Thymus (tissue), 14 donors: ENCODE data around the gene AGPAT3. TPM values are rescaled to one million over a fixed set of nuclear protein-coding genes. Genes with fewer than 3 reads are reported as not detected.

Experiments used
- DNase-seq, 9 donors: peaks; one replicate each; pipeline ENCODE4 v3.0.0-alpha.2; 2013; ENCODE audit warnings: low spot score in 9 of 9, low read depth in 6 of 9, missing footprints in 1 of 9
- H3K27ac ChIP-seq, 2 donors: one replicate each; pipeline ENCODE4 v1.5.1; 2013; ENCODE audit warnings: control low read depth in 1 of 2, low read depth in 1 of 2, low read length in 1 of 2, mild to moderate bottlenecking in 1 of 2, moderate library complexity in 1 of 2
- H3K27me3 ChIP-seq, 2 donors: one replicate each; pipeline ENCODE4 v1.5.1; 2013; ENCODE audit warnings: low read length in 1 of 2; ENCODE audit not compliant: control insufficient read depth in 2 of 2, insufficient read depth in 1 of 2
- H3K36me3 ChIP-seq, 2 donors: one replicate each; pipeline ENCODE4 v1.5.1; 2013; ENCODE audit warnings: low read length in 1 of 2, mild to moderate bottlenecking in 1 of 2, moderate library complexity in 1 of 2; ENCODE audit not compliant: control insufficient read depth in 2 of 2, insufficient read depth in 2 of 2
- H3K4me1 ChIP-seq, 2 donors: one replicate each; pipeline ENCODE4 v1.5.1; 2013; ENCODE audit warnings: low read length in 2 of 2; ENCODE audit not compliant: control insufficient read depth in 2 of 2, insufficient read depth in 2 of 2
- H3K4me3 ChIP-seq, 2 donors: one replicate each; pipeline ENCODE4 v1.5.1; 2013; ENCODE audit warnings: low read length in 2 of 2, control low read depth in 1 of 2, mild to moderate bottlenecking in 1 of 2
- H3K9me3 ChIP-seq, 2 donors: one replicate each; pipeline ENCODE4 v1.5.1; 2013; ENCODE audit warnings: low read length in 1 of 2, mild to moderate bottlenecking in 1 of 2; ENCODE audit not compliant: control insufficient read depth in 2 of 2, insufficient read depth in 1 of 2
- WGBS: extraction: QIAGEN DNeasy Blood & Tissue Kit; methylation state at CpG from one replicate; pipeline ENCODE4 v1.1.7; 2013; 5-methylcytosine and 5-hydroxymethylcytosine counted together
- long read RNA-seq, 10 donors: transcript quantifications; one replicate each; lab custom pipeline, GENCODE V29; 2026
- polyA plus RNA-seq: library from polyadenylated mRNA; stranded (reverse); fragments of 200-250 nt; gene quantifications from one replicate; pipeline ENCODE4 v1.2.3, GENCODE V29; 2013
- total RNA-seq: library from RNA; stranded (reverse); fragments of 120-200 nt; gene quantifications from one replicate; pipeline ENCODE4 v1.2.4, GENCODE V29; 2013
- donor health status: healthy.

The AGPAT3 gene
- total RNA-seq (19.8 TPM), polyA plus RNA-seq (16.2 TPM)
- long read RNA-seq, donor 1, full-length matches to known transcripts: 1 of 1 reads
- long read RNA-seq, donor 1, partial matches to known transcripts: 0 of 1 reads
- long read RNA-seq, donor 1, other reads (novel, unspliced or antisense): 0 of 1 reads
- long read RNA-seq, donor 2, full-length matches to known transcripts: 20 of 53 reads
- long read RNA-seq, donor 2, partial matches to known transcripts: 33 of 53 reads
- long read RNA-seq, donor 2, other reads (novel, unspliced or antisense): 0 of 53 reads
- long read RNA-seq, donor 3, full-length matches to known transcripts: 7 of 7 reads
- long read RNA-seq, donor 3, partial matches to known transcripts: 0 of 7 reads
- long read RNA-seq, donor 3, other reads (novel, unspliced or antisense): 0 of 7 reads
- long read RNA-seq, donor 4, full-length matches to known transcripts: 6 of 6 reads
- long read RNA-seq, donor 4, partial matches to known transcripts: 0 of 6 reads
- long read RNA-seq, donor 4, other reads (novel, unspliced or antisense): 0 of 6 reads
- long read RNA-seq, donor 5, full-length matches to known transcripts: 13 of 18 reads
- long read RNA-seq, donor 5, partial matches to known transcripts: 0 of 18 reads
- long read RNA-seq, donor 5, other reads (novel, unspliced or antisense): 5 of 18 reads
- long read RNA-seq, donor 6, full-length matches to known transcripts: 4 of 4 reads
- long read RNA-seq, donor 6, partial matches to known transcripts: 0 of 4 reads
- long read RNA-seq, donor 6, other reads (novel, unspliced or antisense): 0 of 4 reads
- long read RNA-seq, donor 7, full-length matches to known transcripts: 1 of 1 reads
- long read RNA-seq, donor 7, partial matches to known transcripts: 0 of 1 reads
- long read RNA-seq, donor 7, other reads (novel, unspliced or antisense): 0 of 1 reads
- long read RNA-seq, donor 8, full-length matches to known transcripts: 4 of 4 reads
- long read RNA-seq, donor 8, partial matches to known transcripts: 0 of 4 reads
- long read RNA-seq, donor 8, other reads (novel, unspliced or antisense): 0 of 4 reads
- long read RNA-seq, donor 9, full-length matches to known transcripts: 5 of 5 reads
- long read RNA-seq, donor 9, partial matches to known transcripts: 0 of 5 reads
- long read RNA-seq, donor 9, other reads (novel, unspliced or antisense): 0 of 5 reads
- long read RNA-seq, donor 10, full-length matches to known transcripts: 9 of 19 reads
- long read RNA-seq, donor 10, partial matches to known transcripts: 10 of 19 reads
- long read RNA-seq, donor 10, other reads (novel, unspliced or antisense): 0 of 19 reads

DNA sequence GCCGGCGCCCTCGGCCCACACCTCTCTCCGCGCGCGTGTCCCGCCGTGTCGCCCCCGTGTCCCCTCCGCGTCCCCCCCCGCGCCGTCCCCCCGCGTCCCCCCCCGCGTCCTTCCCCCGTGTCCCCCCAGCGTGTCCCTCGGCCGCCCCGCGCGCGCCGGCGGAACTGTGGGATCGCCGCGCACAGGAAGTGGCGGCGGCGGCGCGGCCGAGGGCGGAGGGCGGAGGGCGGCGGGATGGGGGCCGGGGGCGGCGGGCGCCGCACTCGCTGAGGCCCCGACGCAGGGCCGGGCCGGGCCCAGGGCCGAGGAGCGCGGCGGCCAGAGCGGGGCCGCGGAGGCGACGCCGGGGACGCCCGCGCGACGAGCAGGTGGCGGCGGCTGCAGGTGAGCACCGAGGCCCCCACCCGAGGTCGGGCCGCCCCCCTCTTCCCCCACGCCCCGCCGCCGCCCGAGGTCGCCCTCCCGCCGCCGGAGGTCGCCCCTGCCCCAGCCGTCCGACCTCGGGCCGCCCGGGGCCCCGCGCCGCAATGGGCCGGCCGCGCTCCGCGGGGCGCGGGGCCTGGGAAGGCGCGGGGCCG lies at the start of gene AGPAT3:
Gene AGPAT3 (plus strand): TSS at position 262 of the 578 bp plus-strand sequence. CDS start 94,459 bp downstream, outside the sequence.
- peaks cover 16 to 42% of the 10 kb centered on the region in 2 donors for H3K4me1 ChIP-seq
- peak within 1 kb of the TSS; percentile 75 to 86 for H3K27ac ChIP-seq
- H3K4me3 ChIP-seq: peak within 1 kb of the TSS; percentile 58 to 95
- H3K9me3 ChIP-seq: no peaks in the 10 kb centered on the region
- peaks cover 4% of the 10 kb centered on the region in 2 donors for H3K27me3 ChIP-seq
- peaks cover 8 to 24% of the 10 kb centered on the region in 2 donors for H3K36me3 ChIP-seq
- WGBS: under 1% methylated on average over 95 of the region's 102 CpGs
- peak in 2 of 9 donors; percentile 38 to 59 for DNase-seq

DNA sequence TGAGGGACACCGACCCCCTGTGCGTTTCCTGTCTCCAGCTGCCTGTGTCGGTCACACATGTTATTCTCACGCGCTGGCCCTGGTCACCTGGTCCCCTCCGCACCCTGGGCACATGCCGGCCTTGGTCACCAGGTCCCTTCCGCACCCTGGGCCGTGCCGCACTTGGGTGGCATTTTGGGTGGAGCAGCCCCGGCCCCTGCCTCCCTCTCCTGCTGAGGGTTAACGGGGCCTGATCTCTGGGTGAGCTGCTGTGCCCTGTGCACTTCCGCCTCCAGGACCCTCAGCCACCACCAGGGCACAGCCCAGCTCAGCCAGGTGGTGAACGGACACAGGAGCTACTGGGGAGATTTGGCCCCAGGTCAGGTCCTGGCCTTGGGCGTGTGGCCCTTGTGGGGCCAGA lies 49.0 kb upstream of the AGPAT3 start:
- Histone ChIP-seq H3K27me3 (no peaks in the 10 kb centered on the region), H3K4me1 (peaks cover 0 to 7% of the 10 kb centered on the region in 2 donors), H3K36me3 (no peaks in the 10 kb centered on the region), H3K4me3 (no peak overlapping the region), H3K27ac (no peak overlapping the region), H3K9me3 (peaks cover 0 to 14% of the 10 kb centered on the region in 2 donors)
- 95% methylated on average over 15 of the region's 15 CpGs for WGBS
- no peak for DNase-seq

GRCh38 chr21:43816611-43817071 lies 48.4 kb upstream of the AGPAT3 start:
- Histone ChIP-seq H3K36me3 (no peaks in the 10 kb centered on the region), H3K4me1 (peaks cover 0 to 6% of the 10 kb centered on the region in 2 donors), H3K4me3 (no peak overlapping the region), H3K27me3 (no peaks in the 10 kb centered on the region), H3K27ac (no peak overlapping the region), H3K9me3 (peaks cover 0 to 14% of the 10 kb centered on the region in 2 donors)
- DNase-seq: no peak
- WGBS: 94% methylated on average over 14 of the region's 14 CpGs

GRCh38 chr21:43817157-43818086 lies 47.6 kb upstream of the AGPAT3 start:
- H3K27me3 ChIP-seq: no peaks in the 10 kb centered on the region
- peaks cover 0 to 14% of the 10 kb centered on the region in 2 donors for H3K9me3 ChIP-seq
- no peaks in the 10 kb centered on the region for H3K36me3 ChIP-seq
- peak overlapping the region in 1 of 2 donors; percentile 33 for H3K27ac ChIP-seq
- no peak for DNase-seq
- H3K4me1 ChIP-seq: peaks cover 0 to 6% of the 10 kb centered on the region in 2 donors
- 87% methylated on average over 29 of the region's 29 CpGs for WGBS
- no peak overlapping the region for H3K4me3 ChIP-seq

- peak in 1 of 9 donors; percentile 15 for DNase-seq
- no peaks in the 10 kb centered on the region for H3K36me3 ChIP-seq
- 81% methylated on average over 3 of the region's 3 CpGs for WGBS
- H3K4me1 ChIP-seq: peaks cover 0 to 6% of the 10 kb centered on the region in 2 donors
- H3K9me3 ChIP-seq: peaks cover 0 to 14% of the 10 kb centered on the region in 2 donors
- no peak overlapping the region for H3K27ac ChIP-seq
- H3K4me3 ChIP-seq: no peak overlapping the region
- no peaks in the 10 kb centered on the region for H3K27me3 ChIP-seq
Measured at GRCh38 chr21:43818685-43819084, 46.3 kb upstream of the AGPAT3 start.

DNA sequence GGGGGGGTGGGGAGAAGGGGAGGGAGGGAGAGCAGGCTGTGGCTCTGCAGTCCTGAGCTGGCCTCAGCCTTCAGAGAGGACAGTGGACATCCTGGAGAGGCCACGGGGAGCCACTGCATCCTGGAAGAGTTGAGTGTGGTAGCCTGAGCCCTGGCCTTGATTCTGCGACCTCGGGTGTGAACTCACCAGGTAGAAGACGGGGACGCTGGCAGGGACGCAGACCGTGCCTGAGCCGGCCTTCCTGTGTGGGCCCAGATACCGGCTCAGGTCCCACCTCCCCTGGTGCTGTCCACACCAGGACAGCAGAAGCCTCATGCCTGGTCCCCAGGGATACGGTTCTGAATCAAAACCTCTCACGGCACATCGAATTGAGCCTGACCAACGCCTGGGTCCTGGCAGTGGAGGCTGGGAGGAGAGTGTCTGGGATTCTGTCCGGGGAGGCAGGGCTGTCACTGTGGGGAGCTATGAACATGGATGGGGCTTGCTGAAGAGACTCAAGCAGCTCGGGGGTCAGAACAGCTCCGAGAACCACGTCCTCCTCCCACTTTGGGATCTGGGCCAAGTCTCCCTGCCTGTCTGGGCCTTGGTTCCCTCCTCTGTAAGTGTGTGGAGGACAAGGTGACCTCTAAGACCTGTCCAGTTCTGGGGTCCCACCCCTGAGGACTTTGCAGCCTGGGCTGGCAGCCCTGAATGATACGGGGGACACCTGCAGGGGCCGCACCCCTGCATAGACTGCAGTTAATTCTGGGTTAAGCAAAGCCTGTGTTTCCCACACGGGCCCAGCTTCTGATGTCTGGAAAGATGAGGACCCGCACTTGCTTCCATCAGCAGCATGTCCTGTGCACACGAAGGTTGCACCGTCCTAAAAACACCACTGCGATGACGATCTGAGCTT lies 45.3 kb upstream of the AGPAT3 start:
- H3K4me3 ChIP-seq: no peak overlapping the region
- no peaks in the 10 kb centered on the region for H3K36me3 ChIP-seq
- peaks cover 0 to 14% of the 10 kb centered on the region in 2 donors for H3K9me3 ChIP-seq
- H3K27me3 ChIP-seq: no peaks in the 10 kb centered on the region
- WGBS: 93% methylated on average over 25 of the region's 25 CpGs
- DNase-seq: no peak
- H3K4me1 ChIP-seq: peaks cover 0 to 3% of the 10 kb centered on the region in 2 donors
- H3K27ac ChIP-seq: no peak overlapping the region

DNA sequence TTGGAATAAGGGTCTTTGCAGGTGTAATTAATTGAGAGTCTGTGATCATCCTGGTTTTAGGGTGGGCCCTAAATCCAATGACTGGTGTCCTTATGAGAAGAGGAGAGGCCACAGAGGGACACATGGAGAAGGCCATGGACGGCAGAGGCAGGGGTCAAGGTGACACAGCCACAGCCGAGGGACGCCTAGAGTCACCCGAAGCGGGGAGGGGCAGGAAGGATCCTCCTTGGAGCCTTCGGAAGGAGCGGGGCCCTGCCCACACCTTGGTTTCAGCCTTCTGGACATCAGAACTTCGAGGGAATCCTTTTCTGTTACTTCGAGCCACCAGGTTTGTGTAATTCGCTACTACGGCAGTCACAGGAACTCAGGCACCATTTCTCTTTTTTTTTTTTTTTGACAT lies 44.6 kb upstream of the AGPAT3 start:
- no peak for DNase-seq
- WGBS: 98% methylated on average over 11 of the region's 11 CpGs
- H3K9me3 ChIP-seq: peaks cover 0 to 14% of the 10 kb centered on the region in 2 donors
- H3K27me3 ChIP-seq: no peaks in the 10 kb centered on the region
- no peak overlapping the region for H3K27ac ChIP-seq
- no peak overlapping the region for H3K4me3 ChIP-seq
- H3K36me3 ChIP-seq: no peaks in the 10 kb centered on the region
- H3K4me1 ChIP-seq: peaks cover 0 to 3% of the 10 kb centered on the region in 2 donors
